Hepatocyte (in vitro differentiated cells): Measurements from ENCODE around the gene SESN1. TPM values are rescaled to one million over a fixed set of nuclear protein-coding genes. Genes with fewer than 3 reads are reported as not detected.

Experiments used
- DNase-seq: peaks from one replicate; pipeline ENCODE4 v3.0.0-alpha.2; 2016; ENCODE audit warnings: low spot score
- H2AFZ ChIP-seq: fragments of 200-600 bp; sonication (generic); 2 replicates; pipeline ENCODE4 v1.6.0; 2016; ENCODE audit warnings: antibody characterized with exemption, mild to moderate bottlenecking
- H3K27ac ChIP-seq: fragments of 200-600 bp; sonication (generic); 2 replicates; pipeline ENCODE4 v1.5.1; 2016; ENCODE audit warnings: mild to moderate bottlenecking
- H3K27me3 ChIP-seq: fragments of 200-600 bp; sonication (generic); 2 replicates; pipeline ENCODE4 v1.6.1; 2016
- H3K36me3 ChIP-seq: fragments of 200-600 bp; sonication (generic); replicated peaks from 2 replicates; pipeline ENCODE4 v1.5.1; 2016; ENCODE audit warnings: low read depth; ENCODE audit not compliant: insufficient read depth
- H3K4me1 ChIP-seq: fragments of 200-600 bp; sonication (generic); 2 replicates; pipeline ENCODE4 v1.5.1; 2016; ENCODE audit warnings: mild to moderate bottlenecking, moderate library complexity; ENCODE audit not compliant: insufficient read depth
- H3K4me2 ChIP-seq: fragments of 200-600 bp; sonication (generic); 2 replicates; pipeline ENCODE4 v1.6.0; 2016
- H3K4me3 ChIP-seq: fragments of 200-600 bp; sonication (generic); 2 replicates; pipeline ENCODE4 v1.5.1; 2016; ENCODE audit warnings: mild to moderate bottlenecking
- H3K79me2 ChIP-seq: fragments of 200-600 bp; sonication (generic); 2 replicates; pipeline ENCODE4 v1.6.0; 2017; ENCODE audit warnings: mild to moderate bottlenecking
- H3K9me2 ChIP-seq: fragments of 200-600 bp; sonication (generic); replicated peaks from 2 replicates; pipeline ENCODE4 v1.6.0; 2017; ENCODE audit warnings: mild to moderate bottlenecking; ENCODE audit not compliant: insufficient read depth
- H3K9me3 ChIP-seq: fragments of 200-600 bp; sonication (generic); 2 replicates; pipeline ENCODE4 v1.5.1; 2016; ENCODE audit warnings: low read depth, mild to moderate bottlenecking
- H4K20me1 ChIP-seq: fragments of 200-600 bp; sonication (generic); 2 replicates; pipeline ENCODE4 v1.6.0; 2016; ENCODE audit warnings: mild to moderate bottlenecking; ENCODE audit not compliant: insufficient read depth, poor library complexity, severe bottlenecking
- CTCF ChIP-seq: fragments of 200-600 bp; sonication (generic); IDR thresholded peaks from 2 replicates; pipeline ENCODE4 v1.5.1; 2016; ENCODE audit warnings: antibody characterized with exemption, mild to moderate bottlenecking; ENCODE audit not compliant: poor library complexity
- EZH2 ChIP-seq: fragments of 200-600 bp; sonication (generic); IDR thresholded peaks from 2 replicates; pipeline ENCODE4 v1.6.1; 2016; ENCODE audit warnings: antibody characterized with exemption, mild to moderate bottlenecking, borderline replicate concordance
- EZH2phosphoT487 ChIP-seq: fragments of 200-600 bp; sonication (generic); IDR thresholded peaks from one replicate; pipeline ENCODE4 v1.6.1; 2018; ENCODE audit warnings: antibody characterized with exemption, mild to moderate bottlenecking, low read depth, moderate library complexity; ENCODE audit not compliant: unreplicated experiment, severe bottlenecking
- WGBS: methylation state at CpG from one replicate; pipeline ENCODE4 v1.1.6; 2016; ENCODE audit warnings: low lambda C conversion rate; ENCODE audit errors: missing lambda C conversion rate; 5-methylcytosine and 5-hydroxymethylcytosine counted together
- polyA plus RNA-seq: library from polyadenylated mRNA; unstranded; fragments of >200 nt; fragmentation: Nextera tagmentation; extraction: Ambion mirVana; gene quantifications from 2 replicates; pipeline ENCODE4 v1.2.1, GENCODE V29; 2016
- total RNA-seq: library from RNA; depleted of rRNA; stranded (reverse); fragments of >200 nt; gene quantifications from 2 replicates; pipeline ENCODE4 v1.2.3, GENCODE V29; 2014

SESN1 gene
- total and polyA plus RNA-seq, 2 experiments from 2014 or later: 29.1 to 59.1 TPM

GRCh38 chr6:109062767-109063352 lies 31.8 kb downstream of the SESN1 start:
- no peaks in the 10 kb centered on the region for H4K20me1 ChIP-seq
- H3K9me2 ChIP-seq: no peaks in the 10 kb centered on the region
- H3K4me2 ChIP-seq: no peak overlapping the region
- no peaks in the 10 kb centered on the region for H3K27me3 ChIP-seq
- no peaks in the 10 kb centered on the region for H3K36me3 ChIP-seq
- peaks cover 22% of the 10 kb centered on the region for H3K79me2 ChIP-seq
- H3K9me3 ChIP-seq: no peaks in the 10 kb centered on the region
- no peak overlapping the region for H3K4me3 ChIP-seq
- 85% methylated on average over 4 of the region's 4 CpGs for WGBS
- TF ChIP-seq EZH2 (no peak), EZH2phosphoT487 (no peak), CTCF (no peak)
- no peak overlapping the region for H3K27ac ChIP-seq
- no peak overlapping the region for H2AFZ ChIP-seq
- DNase-seq: no peak
- peaks cover 4% of the 10 kb centered on the region for H3K4me1 ChIP-seq

GRCh38 chr6:109062216-109062615 lies 32.4 kb downstream of the SESN1 start:
- Histone ChIP-seq H3K4me3 (no peak overlapping the region), H3K4me2 (no peak overlapping the region), H3K9me3 (no peaks in the 10 kb centered on the region), H2AFZ (no peak overlapping the region), H3K79me2 (peaks cover 22% of the 10 kb centered on the region), H3K9me2 (no peaks in the 10 kb centered on the region), H3K27me3 (no peaks in the 10 kb centered on the region), H3K36me3 (no peaks in the 10 kb centered on the region), H3K4me1 (peaks cover 4% of the 10 kb centered on the region), H3K27ac (no peak overlapping the region), H4K20me1 (no peaks in the 10 kb centered on the region)
- WGBS: 86% methylated on average over 5 of the region's 5 CpGs
- TF ChIP-seq EZH2phosphoT487 (no peak), EZH2 (no peak), CTCF (no peak)
- no peak for DNase-seq

- DNase-seq: no peak
- no peaks in the 10 kb centered on the region for H3K9me2 ChIP-seq
- H3K79me2 ChIP-seq: peaks cover 22% of the 10 kb centered on the region
- H3K36me3 ChIP-seq: no peaks in the 10 kb centered on the region
- WGBS: 84% methylated on average over 2 of the region's 2 CpGs
- no peaks in the 10 kb centered on the region for H3K9me3 ChIP-seq
- H2AFZ ChIP-seq: no peak overlapping the region
- H3K4me1 ChIP-seq: peaks cover 4% of the 10 kb centered on the region
- H3K4me3 ChIP-seq: no peak overlapping the region
- TF ChIP-seq CTCF: no peak
- no peak for TF ChIP-seq EZH2
- no peak for TF ChIP-seq EZH2phosphoT487
- no peak overlapping the region for H3K27ac ChIP-seq
- H4K20me1 ChIP-seq: no peaks in the 10 kb centered on the region
- no peak overlapping the region for H3K4me2 ChIP-seq
- no peaks in the 10 kb centered on the region for H3K27me3 ChIP-seq
These were observed 34.1 kb downstream of the SESN1 start for GRCh38 chr6:109060571-109060970.

- H3K36me3 ChIP-seq: no peaks in the 10 kb centered on the region
- H3K27me3 ChIP-seq: no peaks in the 10 kb centered on the region
- H3K79me2 ChIP-seq: peaks cover 22% of the 10 kb centered on the region
- H3K4me1 ChIP-seq: peaks cover 4% of the 10 kb centered on the region
- H3K4me2 ChIP-seq: no peak overlapping the region
- H3K9me3 ChIP-seq: no peaks in the 10 kb centered on the region
- WGBS: 89% methylated on average over 4 of the region's 4 CpGs
- no peaks in the 10 kb centered on the region for H3K9me2 ChIP-seq
- DNase-seq: no peak
- H3K4me3 ChIP-seq: no peak overlapping the region
- H2AFZ ChIP-seq: no peak overlapping the region
- TF ChIP-seq CTCF (no peak), EZH2 (no peak), EZH2phosphoT487 (no peak)
- H4K20me1 ChIP-seq: no peaks in the 10 kb centered on the region
- H3K27ac ChIP-seq: no peak overlapping the region
These were observed 35.0 kb downstream of the SESN1 start for GRCh38 chr6:109059571-109060021.
